Endothelial cell of umbilical vein (primary cell): ENCODE measurements around the gene PPHLN1.

Source experiments
- CTCF ChIP-seq, 2 donors: IDR thresholded peaks; 1 replicate in 1 of 2; 2 replicates in 1 of 2; pipeline ENCODE4 v1.5.1; 2011; ENCODE audit warnings: low read length in 2 of 2, mild to moderate bottlenecking in 2 of 2, moderate library complexity in 2 of 2, control low read depth in 1 of 2, inconsistent platforms in 1 of 2, low read depth in 1 of 2; ENCODE audit not compliant: insufficient read depth in 1 of 2; ENCODE audit errors: extremely low read depth in 1 of 2
- EZH2 ChIP-seq: IDR thresholded peaks from 2 replicates; pipeline ENCODE4 v1.6.1; 2012; ENCODE audit warnings: borderline replicate concordance, low read depth, mild to moderate bottlenecking, moderate library complexity, low read length, inconsistent platforms; ENCODE audit not compliant: severe bottlenecking
- FOS ChIP-seq: IDR thresholded peaks from 2 replicates; pipeline ENCODE4 v1.6.1; 2011; ENCODE audit warnings: mild to moderate bottlenecking, low read length, moderate library complexity, borderline replicate concordance; ENCODE audit not compliant: insufficient read depth
- GATA2 ChIP-seq: IDR thresholded peaks from 2 replicates; pipeline ENCODE4 v1.7.0; 2011; ENCODE audit warnings: low read depth, mild to moderate bottlenecking, moderate library complexity, mixed read lengths, low read length; ENCODE audit not compliant: insufficient read length, insufficient read depth
- JUN ChIP-seq: IDR thresholded peaks from 2 replicates; pipeline ENCODE4 v1.6.1; 2011; ENCODE audit warnings: borderline replicate concordance, low read depth; ENCODE audit not compliant: insufficient read length, insufficient read depth
- MAX ChIP-seq: IDR thresholded peaks from 2 replicates; pipeline ENCODE4 v1.6.1; 2011; ENCODE audit not compliant: insufficient read depth, insufficient read length
- MYC ChIP-seq: IDR thresholded peaks from one replicate; pipeline ENCODE4 v1.6.1; 2011; ENCODE audit warnings: mild to moderate bottlenecking, low read depth, low read length
- POLR2A ChIP-seq: IDR thresholded peaks from 2 replicates; pipeline ENCODE4 v1.6.1; 2012; ENCODE audit warnings: low read depth, mild to moderate bottlenecking, control low read depth, low read length
- POLR2AphosphoS5 ChIP-seq: IDR thresholded peaks from 2 replicates; pipeline ENCODE4 v1.6.1; 2012; ENCODE audit warnings: low read depth, mild to moderate bottlenecking, control low read depth, low read length, moderate library complexity; ENCODE audit not compliant: insufficient read depth

GRCh38 chr12:42309996-42310395 is 16.0 kb upstream of the PPHLN1 start:
- no peak for TF ChIP-seq POLR2A
- TF ChIP-seq JUN, result no peak
- TF ChIP-seq CTCF (IDR thresholded peaks at IDR 0.05; ENCODE audit: extremely low read depth in 1 of 2, insufficient read depth in 1 of 2, low read depth in 1 of 2, low read length in 2 of 2), result no peak
- no peak for TF ChIP-seq EZH2
- no peak for TF ChIP-seq POLR2AphosphoS5
- no peak for TF ChIP-seq MAX
- no peak for TF ChIP-seq MYC
- TF ChIP-seq GATA2, result no peak
- TF ChIP-seq FOS, result no peak
